NCI-H146 (cell line): Measurements from ENCODE around the gene COX4I2.
A peak's percentile ranks its signal among the peaks of the same experiment; 100 is the strongest.

ENCODE experiments used
- DNase-seq: peaks from one replicate; lab custom pipeline; 2025; lab: John Stamatoyannopoulos, UW

Gene COX4I2

DNA sequence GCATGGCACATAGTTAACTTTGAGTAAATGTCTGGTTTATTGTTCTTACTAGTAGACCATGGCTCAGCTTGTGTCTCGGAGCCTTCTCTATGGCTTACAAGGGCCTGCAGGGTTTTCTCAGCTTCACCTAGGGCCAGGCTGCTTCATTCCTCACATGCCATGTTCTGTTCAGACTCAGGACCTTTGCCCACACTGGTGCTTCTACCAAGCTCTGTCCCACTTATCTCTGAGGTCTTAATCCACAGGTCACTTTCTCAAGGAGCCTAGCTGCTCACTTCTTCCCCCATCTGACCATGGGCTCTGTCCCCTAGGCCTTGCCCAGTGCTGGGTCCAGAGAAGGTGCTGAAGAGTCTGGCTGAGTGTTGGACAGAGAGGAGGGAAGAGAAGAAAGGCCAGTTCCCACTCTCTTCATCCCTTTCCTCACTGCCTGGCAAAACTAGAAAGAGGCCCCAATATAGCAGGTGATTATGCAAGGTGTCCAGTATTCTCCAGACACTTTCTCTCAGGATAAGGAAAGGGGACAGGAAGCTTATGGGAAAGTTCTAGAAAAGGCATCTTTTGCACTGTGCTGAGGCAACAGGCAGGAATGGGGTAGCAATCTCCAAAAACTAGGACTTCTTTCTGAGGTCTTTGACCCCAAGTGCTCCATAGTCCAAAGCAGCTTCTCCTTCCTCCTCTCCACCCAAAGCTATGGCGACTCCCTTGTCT is 40.0 kb downstream of the COX4I2 start:
- DNase-seq, result no peak

DNA sequence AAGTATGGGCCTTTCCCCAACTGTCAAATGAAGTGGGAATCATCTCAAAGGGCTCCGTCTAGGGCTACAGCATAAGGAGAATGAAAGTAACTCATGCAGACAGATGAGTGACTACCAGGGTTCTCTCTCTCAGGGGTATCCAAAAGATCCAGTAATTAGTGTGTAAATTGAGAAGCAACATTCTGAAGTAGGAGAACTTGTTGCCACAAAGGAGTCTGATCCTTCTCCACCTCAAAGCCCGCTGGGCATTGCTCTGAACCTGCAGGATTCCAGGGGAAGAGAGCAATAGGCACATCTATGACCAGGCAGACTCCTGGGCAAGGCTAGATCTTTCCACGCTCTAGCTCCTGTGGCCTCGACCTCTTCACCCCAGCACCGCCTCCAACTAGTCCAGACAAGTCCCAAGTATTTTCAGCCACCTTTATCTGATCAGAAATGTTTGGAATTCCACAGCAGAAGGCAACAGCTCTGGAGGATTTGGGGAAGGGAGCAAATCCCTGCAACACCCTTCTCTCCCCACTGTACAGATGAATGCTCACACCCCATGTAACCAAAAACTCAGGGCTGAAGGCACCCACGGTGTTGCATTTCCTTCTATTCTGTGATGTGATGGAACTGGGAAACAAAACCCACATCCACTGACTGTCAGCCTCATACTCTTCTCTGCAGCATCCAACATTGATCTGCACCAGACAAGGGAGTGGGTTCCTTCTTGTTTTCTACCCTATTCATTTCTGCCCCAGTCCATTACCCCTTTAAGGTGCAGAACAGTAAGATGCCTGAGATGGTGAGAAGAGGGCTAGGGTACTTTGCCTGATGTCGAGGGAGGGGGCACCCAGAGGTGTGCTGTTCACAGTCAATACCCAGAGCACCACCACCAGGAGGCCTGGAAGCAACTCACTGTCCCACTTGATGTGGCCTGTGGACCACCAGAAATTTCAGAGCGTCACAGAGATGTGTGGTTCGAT is 41.0 kb downstream of the COX4I2 start:
- no peak for DNase-seq

DNA sequence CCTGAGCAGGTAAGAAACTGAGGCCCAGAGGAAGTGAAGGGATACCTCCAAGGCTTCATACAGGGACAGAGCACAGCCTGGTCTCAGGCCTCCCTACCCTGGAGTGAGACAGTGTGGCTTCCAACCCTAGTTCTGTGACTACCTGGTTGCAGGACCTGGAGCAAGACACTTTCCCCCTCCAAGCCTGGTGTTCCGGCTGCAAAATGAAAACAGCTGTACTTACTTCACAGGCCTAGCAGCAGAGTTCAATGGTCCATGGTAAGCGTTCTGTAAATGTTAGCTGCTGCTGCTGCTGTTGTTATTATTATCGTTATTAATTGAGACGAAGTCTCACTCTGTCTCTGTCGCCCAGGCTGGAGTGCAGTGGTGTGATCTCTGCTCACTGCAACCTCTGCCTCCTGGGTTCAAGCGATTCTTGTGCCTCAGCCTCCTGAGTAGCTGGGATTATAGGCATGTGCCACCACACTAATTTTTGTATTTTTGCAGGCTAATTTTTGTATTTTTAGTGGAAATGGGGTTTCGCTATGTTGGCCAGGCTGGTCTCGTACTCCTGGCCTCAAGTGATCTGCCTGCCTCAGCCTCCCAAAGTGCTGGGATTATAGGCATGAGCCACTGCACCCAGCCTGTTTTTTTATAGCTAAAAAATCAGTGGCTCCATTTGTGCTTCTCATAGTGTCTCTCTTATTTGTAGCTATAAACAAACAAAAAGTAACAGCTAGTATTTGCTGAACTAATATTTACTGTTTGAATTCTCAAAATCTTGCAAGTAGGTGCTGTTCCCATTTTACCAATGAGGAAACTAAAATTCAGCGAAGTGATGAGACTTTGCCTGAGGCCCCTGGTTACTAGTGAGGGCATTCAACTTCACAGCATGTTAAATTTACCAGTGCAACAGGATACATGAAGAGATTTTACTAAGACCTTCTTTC is 41.9 kb downstream of the COX4I2 start:
- no peak for DNase-seq

DNA sequence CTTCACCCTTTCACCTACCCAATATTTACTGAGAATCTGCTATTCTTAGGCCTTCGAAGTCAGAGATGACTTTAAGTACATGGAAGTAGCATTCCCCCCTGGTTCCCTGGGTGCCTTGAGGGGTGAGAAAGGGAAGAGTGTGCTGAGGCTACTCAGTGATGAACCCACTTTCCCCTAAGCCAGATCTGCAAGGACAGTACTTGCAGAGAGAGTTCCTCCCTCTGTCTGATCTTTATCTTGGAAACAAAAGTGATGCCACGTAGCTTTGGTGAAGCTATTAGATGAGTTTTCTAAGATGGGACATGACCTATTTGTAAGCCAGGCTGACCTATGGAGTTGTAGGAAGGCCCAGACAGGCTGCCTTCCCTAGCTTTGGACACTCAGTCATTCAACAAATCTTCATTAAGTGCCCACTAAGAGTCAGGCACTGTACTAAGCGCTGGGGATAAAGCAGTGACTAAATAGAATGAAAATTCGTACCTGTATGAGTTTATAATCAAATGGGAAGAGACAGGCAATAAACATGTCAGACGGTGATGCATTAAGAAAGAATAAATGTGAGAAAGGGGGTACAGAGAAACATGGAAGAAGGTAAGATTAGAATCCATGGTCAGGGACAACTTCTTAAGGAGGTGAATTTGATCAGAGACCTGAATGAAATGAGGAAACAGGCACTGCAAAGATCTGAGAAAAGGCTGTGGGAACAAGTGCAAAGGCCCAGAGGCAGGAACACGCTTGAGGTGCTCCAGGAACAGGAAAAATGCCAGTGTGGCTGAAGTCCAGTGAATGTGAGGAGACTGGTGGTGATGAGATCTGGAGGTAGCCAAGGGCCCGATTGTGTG is 42.8 kb downstream of the COX4I2 start:
- no peak for DNase-seq

DNA sequence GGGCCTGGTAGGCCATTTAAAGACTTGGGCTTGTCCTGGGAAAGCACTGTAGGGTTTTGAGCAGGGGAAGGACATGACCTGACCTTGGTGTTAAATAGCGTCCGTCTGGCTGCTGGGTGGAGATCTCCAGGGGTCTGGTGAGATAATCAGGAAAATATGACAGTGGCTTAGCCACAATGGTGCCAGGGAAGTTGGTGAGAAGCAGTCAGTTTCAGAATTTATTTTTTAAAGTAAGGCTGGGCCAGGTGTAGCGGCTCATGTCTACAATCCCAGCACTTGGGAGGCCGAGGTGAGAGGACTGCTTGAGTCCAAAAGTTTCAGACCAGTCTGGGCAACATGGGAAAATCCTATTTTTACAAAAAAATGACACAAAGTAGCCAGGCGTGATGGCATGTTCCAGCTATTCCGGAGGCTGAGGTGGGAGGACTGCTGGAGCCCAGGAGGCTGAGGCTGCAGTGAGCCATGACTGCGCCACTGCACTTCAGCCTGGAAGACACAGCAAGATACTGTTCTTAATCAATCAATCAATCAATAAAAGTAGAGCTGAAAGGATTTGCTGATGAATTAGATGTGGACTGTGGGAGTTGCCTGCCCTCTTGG is 43.5 kb downstream of the COX4I2 start:
- DNase-seq, result no peak

DNA sequence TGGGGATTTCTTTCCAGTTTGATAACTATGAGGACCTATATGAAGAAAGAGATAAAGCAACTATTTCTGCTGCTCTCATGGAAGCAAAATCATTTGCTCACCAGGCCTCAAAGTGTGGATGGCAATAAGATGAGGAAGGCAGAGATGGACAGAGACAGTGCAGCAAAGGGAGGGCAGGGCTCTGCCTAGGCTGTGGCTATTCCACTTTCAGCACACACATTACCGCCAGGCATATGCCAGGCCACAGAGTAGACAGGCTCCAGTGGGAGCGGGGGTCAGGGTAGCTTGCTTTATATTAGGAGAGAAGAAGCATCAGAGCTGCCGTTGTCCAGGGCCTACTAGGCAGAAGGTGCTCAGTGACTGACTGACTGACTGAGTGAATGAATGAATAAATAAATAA is 44.1 kb downstream of the COX4I2 start:
- no peak for DNase-seq

DNA sequence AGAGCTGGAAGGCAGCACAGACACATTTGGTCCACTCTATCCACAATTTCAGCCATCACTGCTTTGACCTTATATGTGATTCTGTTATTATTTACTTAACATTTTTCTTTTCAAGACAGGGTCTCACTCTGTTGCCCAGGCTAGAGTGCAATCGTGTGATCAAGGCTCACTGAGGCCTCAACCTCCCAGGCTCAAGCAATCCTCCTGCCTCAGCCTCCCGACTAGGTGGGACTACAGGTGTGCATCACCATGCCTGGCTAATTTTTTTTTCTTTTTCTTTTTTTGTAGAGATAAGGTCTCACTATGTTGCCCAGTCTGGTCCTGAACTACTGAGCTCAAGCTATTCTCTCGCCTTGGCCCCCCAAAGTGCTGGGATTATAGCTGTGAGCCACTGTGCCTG is 44.6 kb downstream of the COX4I2 start:
- no peak for DNase-seq

DNA sequence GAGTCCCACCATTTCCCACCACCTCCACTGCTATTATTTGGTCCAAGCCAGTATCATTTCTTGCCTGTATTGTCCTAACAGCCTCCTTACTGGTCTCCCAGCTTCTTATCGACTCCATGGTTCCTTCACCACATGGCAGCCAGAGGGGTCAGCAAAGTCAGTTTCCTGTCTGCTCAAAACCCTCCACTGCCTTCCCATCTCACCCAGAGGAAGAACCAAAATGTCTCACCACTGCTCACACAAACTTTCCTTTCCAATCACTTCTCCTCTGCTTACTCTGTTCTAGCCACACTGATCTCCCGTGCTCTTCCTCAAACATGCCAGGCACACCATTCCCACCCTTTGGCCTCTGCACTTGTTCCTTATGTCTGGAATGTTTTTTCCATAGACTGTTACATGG is 45.2 kb downstream of the COX4I2 start:
- no peak for DNase-seq

DNA sequence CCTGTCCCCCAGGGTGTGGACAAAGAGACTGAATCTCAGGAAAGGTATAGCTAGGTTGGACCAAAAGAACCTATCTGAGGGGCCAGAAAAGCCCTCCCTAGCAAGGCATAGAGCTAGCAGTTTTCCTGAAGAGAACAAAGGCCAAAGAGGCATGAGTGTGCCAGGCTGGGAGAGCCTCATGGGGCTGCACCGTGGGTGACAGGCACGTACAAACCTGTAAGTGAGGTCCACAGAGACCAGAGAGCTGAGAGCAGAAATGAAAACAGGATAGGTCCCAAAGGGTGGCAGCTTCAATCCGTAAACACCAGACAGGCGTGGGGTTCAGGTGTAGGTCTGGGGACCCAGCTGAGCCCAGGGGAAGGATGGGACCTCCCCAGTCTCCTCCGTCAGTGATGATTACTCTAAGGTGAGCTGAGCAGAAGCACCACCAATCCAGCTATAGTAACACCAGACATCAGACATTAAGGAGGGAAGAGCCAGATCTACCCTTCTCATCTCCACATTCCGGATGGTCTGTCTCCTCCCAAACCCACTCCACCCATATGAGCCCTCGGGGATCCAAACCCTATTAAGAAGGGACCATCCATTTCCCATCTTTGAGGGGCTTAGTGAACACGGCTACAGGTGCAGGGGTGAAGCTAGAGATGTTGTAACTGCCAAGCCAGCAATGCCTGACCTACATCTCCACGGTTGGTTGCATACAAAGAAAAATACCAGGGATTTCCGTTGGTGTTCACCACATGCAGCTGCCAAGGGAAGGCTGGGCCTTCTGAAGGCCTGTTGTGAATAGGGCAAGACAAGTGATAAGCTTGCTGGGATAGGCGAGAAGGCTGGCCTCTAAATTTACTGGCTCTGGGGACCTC is 46.7 kb downstream of the COX4I2 start:
- DNase-seq, result no peak

DNA sequence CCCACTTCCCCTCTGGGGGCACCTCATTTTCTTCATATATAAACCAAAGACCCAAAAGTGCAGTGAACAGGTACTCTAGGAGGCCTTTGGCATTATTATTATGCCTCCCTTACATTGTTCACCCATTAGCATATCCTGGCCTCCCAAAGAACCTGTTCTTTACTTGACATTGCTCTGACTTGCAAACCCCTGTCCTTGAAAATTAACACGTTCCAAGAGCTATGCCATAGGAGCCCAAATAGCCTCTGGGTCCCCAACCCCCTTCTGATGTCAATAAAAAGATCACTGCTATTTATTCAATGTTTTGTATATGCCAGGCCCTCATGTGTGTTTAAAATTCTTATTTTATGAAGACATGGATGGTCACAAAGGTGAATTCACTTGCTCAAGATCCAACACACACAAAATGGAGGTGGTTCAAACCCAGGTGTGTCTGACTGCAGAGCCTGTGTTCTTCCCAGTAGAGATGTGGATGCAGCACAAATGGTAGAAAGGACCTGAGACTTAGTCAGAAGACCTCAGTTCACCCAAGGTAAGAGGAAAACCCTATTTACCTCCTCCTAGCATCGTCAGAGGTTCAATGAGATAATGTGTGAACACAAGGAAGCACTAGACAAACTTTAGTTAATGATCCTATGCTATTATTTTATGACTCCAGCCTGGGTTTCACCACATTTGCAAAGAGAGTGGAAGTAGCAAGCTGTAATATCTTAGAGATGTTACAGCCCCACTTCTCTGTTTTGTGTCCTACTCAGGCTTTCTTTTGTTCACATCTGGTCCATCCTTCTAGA is 48.3 kb downstream of the COX4I2 start:
- DNase-seq, result no peak

DNA sequence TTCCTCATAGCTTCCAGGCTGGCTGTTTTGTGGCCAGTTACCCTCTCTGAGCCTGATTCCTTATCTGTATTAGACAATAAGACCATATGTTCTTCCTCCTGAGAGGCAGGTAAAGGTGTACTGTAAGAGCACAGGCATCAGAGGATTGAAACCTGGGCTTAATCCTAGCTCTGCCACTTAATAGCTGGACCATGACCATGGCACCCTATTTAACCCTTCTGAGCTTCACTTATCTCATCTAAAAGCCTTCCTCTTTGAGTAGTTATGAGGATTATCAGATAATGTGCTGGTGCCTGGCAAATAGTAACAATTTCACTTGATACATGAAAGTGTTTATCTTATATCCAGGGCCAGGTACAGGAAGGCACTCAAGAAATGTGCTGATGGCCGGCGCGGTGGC is 50.1 kb downstream of the COX4I2 start:
- DNase-seq, result no peak

DNA sequence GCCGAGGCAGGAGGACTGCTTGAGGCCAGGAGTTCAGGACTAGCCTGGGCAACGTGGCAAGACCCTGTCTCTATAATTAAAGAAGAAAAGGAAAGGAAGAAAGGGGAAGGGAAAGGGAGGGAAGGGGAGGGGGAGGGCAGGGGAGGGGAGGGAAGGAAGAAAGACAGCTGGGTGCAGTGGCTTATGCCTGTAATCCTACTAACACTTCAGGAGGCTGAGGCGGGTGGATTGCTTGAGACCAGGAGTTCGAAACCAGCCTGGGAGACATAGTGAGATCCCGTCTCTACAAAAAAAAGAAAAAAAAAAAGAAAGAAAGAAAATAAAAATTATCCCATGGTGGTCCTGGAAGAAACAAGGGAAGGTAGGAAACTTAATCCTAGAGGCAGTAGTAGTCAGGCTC is 51.4 kb downstream of the COX4I2 start:
- no peak for DNase-seq

DNA sequence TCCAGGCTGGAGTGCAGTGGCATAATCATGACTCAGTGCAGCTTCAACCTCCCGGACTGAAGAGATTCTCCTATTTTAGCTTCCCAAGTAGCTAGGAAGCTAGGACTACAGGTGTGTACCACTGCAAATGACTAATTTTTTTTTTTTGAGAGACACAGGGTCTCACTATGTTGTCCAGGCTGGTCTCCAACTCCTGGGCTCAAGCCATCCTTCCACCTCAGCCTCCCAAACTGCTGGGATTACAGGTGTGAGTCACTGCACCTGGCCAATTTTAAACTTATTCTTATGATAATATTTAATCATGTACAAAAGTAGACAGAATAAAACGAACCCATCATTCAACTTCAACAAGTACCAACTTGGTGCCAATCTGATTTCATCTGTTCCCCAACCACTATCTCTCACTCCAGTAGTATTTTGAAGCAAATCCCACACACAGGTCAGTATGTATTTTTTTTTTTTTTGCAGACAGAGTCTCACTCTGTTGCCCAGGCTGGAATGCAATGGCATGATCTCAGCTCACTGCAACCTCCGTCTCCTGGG is 52.5 kb downstream of the COX4I2 start:
- DNase-seq, result no peak

DNA sequence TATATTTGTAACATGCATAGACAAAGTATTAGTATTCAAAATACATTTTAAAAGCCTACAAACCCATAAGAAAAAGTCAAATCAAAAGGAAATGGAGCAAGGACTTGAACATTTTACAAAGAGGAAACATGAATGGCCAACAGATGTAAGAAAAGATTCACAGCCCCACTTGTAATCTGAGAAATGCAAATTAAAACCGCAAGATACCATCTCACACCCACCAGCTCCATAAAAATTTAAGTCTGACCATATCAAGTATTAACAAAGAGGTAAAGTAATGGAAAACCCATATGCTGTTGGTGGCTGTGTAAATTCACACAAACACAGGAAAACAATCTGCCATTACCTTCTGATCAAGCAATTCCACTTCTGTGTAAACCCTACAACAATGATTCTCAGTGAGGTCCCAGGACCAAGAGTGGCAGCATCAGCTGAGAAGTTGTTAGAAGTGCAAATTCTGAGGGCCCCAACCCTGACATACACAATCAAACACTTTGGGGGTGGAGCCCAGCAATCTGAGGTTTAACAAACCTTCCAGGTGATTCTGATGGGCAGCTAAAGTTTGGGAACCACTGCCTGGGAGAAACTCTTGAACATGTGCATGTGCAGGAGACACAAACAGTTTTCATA is 54.0 kb downstream of the COX4I2 start:
- no peak for DNase-seq

DNA sequence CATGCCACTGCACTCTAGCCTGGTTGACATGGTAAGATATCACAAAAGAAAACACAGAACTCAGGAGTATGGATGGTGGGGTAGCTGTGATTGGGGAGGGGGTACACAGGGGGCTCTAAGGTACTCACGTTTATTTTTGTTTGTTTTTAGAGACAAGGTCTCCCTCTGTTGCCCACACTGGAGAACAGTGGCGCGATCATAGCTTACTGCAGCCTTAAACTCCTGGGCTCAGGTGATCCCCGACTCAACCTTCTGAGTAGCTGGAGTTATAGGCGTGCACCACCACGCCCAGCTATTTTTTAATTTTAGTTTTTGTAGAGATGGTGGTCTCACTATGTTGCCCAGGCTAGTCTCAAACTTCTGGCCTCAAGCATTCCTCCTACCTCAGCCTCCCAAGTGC is 55.7 kb downstream of the COX4I2 start:
- no peak for DNase-seq

DNA sequence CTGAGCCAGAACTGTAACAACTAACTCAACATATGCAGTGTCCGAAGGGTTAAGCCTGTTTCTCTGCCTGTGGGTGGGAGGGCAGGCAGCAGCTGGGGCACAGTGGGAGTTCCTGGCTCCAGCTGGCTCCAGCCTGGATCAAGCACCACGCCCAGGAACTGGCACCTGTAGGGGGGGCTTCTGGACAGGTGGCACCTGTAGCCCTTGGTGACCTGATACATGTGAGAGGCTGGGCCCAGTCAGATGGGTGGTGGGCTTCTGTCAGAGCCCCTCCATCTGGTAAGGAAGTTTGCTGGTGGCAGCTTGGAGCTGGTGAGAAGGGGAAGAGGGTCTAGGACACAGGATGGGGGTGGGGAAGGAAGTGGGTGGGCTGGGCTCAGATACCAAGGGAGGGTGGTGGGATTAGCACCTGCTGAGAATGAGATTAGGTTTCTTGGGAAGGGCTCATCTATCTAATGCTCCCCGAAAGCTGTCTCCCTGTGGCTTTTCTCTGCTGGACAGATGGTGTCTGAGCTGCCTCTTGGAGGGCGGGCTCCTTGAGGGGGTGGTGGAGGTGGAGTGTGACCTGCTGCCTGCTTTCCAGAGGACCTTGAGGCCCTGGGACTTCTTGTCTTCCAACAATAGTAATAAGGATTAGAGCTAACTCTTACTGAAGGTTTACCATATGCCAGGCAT is 56.4 kb downstream of the COX4I2 start:
- DNase-seq, result peak; percentile 96
